ENCODE results near the gene PLA2G6. TPM values are rescaled to one million over a fixed set of nuclear protein-coding genes. Genes with fewer than 3 reads are reported as not detected.
A peak's percentile ranks its signal among the peaks of the same experiment; 100 is the strongest.

PLA2G6 gene
- total and polyA plus RNA-seq, 2 of the 13 experiments (the other 11 are each of a cell fraction or from before 2014, with no cell fraction given), result 4.8 to 11.5 TPM

DNA sequence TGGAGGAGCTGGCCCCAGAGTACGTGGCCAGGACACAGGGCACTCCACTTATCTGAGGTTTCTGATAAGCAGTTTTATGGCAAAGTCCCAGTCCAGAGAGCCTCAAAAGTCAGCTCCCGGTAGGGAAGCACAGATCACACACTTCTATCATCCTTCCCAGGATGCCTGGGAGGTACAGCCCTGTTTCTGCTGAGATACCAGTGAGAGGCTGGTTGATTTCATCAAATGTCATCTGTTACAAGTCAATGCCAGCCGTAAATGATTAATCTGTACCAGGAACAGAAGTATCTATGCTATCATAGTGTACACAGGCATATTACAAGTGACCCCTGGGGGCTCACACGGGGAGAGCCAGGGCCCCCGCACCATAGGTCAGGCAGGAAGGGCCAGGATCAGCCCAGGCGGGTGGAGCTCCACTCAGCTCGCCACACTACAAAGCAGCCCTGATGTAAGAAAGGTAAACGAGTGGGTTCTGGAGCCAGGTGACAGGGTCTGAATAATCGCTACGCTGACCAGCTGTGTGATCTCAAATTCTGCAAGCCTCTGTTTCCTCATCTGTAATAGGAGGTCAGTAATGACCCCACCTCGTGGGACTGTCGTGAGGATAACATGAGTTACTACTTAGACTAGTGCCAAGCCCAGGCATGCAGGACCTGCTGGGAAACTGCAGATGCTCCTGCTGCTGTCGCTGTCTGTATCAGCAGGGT, 17.6 kb downstream of the PLA2G6 start (continued):
- TF ChIP-seq ZNF609 (CRISPR knock-in tag; IDR thresholded peaks at IDR 0.05; ENCODE audit: borderline replicate concordance), result peak; percentile 82
- TF ChIP-seq, protein P1, sequence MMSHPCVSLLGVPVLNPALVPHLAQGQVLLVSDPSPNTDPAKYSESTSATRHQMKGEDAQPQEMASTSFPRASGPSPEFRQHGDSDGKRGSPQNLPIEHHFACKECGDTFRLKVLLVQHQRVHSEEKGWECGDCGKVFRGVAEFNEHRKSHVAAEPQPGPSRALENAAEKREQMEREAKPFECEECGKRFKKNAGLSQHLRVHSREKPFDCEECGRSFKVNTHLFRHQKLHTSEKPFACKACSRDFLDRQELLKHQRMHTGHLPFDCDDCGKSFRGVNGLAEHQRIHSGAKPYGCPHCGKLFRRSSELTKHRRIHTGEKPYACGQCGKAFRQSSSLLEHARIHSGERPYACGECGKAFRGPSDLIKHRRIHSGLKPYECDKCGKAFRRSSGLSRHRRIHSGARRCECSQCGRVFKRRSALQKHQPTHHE (CRISPR knock-in tag; IDR thresholded peaks at IDR 0.05; ENCODE audit: borderline replicate concordance), result no peak
- TF ChIP-seq AGO2 (optimal IDR thresholded peaks at IDR 0.05; ENCODE audit: low read depth, low read length), result no peak
- TF ChIP-seq DBP (CRISPR knock-in tag; IDR thresholded peaks at IDR 0.05; ENCODE audit: not compliant biosample characterization), result no peak
- TF ChIP-seq ZNF619 (CRISPR knock-in tag; IDR thresholded peaks at IDR 0.05), result 0 out of 2 replicates have a peak, but pooled peaks have one; percentile 38
- no peak for TF ChIP-seq ZNF331 (CRISPR knock-in tag; IDR thresholded peaks at IDR 0.05)
- 0 out of 2 replicates have a peak, but pooled peaks have one; percentile 27 for TF ChIP-seq ZMYM3 (CRISPR knock-in tag; IDR thresholded peaks at IDR 0.05)
- no peak for TF ChIP-seq GZF1 (CRISPR knock-in tag; IDR thresholded peaks at IDR 0.05)
- TF ChIP-seq ZNF7 (CRISPR knock-in tag; IDR thresholded peaks at IDR 0.05), result peak; percentile 91
- TF ChIP-seq TSC22D2 (CRISPR knock-in tag; IDR thresholded peaks at IDR 0.05; ENCODE audit: borderline replicate concordance), result no peak
- TF ChIP-seq CBX2 (IDR thresholded peaks at IDR 0.05; ENCODE audit: low read depth, low read length), result no peak
- TF ChIP-seq CBX2 (CRISPR knock-in tag; IDR thresholded peaks at IDR 0.05; ENCODE audit: low read depth), result no peak
- TF ChIP-seq HOXA9 (CRISPR knock-in tag; IDR thresholded peaks at IDR 0.05; ENCODE audit: borderline replicate concordance), result no peak
- TF ChIP-seq, protein P2, sequence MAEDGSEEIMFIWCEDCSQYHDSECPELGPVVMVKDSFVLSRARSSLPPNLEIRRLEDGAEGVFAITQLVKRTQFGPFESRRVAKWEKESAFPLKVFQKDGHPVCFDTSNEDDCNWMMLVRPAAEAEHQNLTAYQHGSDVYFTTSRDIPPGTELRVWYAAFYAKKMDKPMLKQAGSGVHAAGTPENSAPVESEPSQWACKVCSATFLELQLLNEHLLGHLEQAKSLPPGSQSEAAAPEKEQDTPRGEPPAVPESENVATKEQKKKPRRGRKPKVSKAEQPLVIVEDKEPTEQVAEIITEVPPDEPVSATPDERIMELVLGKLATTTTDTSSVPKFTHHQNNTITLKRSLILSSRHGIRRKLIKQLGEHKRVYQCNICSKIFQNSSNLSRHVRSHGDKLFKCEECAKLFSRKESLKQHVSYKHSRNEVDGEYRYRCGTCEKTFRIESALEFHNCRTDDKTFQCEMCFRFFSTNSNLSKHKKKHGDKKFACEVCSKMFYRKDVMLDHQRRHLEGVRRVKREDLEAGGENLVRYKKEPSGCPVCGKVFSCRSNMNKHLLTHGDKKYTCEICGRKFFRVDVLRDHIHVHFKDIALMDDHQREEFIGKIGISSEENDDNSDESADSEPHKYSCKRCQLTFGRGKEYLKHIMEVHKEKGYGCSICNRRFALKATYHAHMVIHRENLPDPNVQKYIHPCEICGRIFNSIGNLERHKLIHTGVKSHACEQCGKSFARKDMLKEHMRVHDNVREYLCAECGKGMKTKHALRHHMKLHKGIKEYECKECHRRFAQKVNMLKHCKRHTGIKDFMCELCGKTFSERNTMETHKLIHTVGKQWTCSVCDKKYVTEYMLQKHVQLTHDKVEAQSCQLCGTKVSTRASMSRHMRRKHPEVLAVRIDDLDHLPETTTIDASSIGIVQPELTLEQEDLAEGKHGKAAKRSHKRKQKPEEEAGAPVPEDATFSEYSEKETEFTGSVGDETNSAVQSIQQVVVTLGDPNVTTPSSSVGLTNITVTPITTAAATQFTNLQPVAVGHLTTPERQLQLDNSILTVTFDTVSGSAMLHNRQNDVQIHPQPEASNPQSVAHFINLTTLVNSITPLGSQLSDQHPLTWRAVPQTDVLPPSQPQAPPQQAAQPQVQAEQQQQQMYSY (CRISPR knock-in tag; IDR thresholded peaks at IDR 0.05), result no peak
- peak; percentile 88 for TF ChIP-seq NR2F6 (IDR thresholded peaks at IDR 0.05)
- TF ChIP-seq NR2F6 (CRISPR knock-in tag; IDR thresholded peaks at IDR 0.05), result peak; percentile 93
- TF ChIP-seq HNF4A (CRISPR knock-in tag; IDR thresholded peaks at IDR 0.05), result peak; percentile 30; the same call in 1 of the 2 replicates
- TF ChIP-seq CREBL2 (CRISPR knock-in tag; IDR thresholded peaks at IDR 0.05; ENCODE audit: borderline replicate concordance), result no peak
- no peak for TF ChIP-seq ADNP (CRISPR knock-in tag; IDR thresholded peaks at IDR 0.05)
